HG02642 (cell line): Measurements from ENCODE around the gene SLAMF8.

Experiments
- ATAC-seq: cut with Tn5 transposase; IDR thresholded peaks from one replicate; pipeline ENCODE4 v1.9.1; 2021; ENCODE audit warnings: mild to moderate bottlenecking; ENCODE audit not compliant: unreplicated experiment, poor library complexity

SLAMF8 gene

DNA sequence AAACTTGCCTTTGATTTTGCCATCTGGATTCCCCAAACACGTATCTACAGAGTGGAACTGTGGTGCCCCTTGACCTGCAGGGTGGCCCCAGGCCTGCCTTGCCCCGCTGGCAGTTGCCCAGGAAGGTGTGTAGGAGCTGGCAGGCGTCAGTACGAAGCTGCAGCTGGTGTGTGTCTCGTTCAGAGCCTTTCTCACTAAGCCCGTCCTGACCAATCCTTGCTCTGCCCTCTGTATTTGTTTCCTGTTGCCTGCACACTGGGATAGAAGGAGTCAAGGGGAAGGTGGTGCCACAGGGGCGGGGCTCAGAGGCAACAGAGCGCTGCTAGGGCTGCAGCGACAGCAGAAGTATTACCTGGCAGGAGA lies 41.0 kb downstream of the SLAMF8 start:
- no peak for ATAC-seq

DNA sequence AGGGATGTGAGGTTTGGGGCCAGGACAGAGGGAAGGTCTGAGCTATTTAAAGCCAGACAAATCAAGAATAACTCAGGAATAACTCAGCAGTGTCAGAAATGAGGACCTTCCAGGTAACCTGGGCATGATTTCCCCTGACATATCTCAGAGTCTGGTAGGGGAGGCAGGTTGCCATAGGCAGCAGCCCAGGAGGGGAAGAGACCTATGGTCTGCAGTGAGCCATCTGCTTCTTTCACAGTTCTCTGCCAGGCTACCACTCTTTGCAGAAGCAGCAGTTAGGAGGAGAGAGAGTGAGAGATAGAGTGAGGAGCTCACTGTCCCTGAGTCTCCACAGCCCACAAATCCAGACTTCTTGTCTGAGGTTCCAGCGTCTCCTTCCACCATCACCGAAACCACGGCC lies 42.1 kb downstream of the SLAMF8 start:
- no peak for ATAC-seq

DNA sequence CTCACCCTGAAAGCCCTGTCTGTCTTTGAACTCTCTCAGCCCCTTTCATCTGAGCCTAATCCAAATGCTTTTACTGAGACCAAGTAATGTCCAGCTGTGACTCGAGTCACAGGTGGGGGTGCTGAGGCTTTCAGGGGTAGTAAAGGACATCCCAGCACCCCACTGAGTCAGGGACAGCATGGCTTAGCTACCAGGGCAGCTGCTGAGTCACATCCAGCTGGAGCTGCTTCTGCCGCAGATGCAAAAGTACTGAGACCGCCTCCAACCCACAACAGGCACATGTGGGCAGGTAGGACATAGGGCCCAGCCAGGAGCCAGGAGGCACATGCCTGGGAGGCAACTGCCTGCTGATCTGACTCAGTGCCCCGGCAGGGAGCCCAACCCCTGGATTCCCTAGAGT lies 42.5 kb downstream of the SLAMF8 start:
- ATAC-seq: no peak

DNA sequence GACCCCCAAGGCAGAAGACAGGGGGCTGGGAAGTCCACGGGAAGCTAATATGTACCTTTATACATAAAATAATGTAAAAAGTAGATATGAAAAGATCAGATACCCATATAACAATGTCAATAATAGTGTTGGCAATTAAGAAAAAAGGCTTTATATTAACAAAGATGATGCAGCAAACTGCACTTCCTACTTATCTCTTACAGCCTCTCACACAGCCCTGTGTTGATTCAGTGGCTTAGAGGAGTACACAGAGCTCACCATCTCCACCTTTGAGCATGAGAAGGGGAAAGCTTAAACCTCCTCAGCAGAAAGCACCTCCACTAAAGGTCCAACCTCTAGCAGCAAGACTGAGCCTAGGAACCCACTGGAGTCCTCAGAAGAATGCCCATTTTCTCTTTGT lies 42.9 kb downstream of the SLAMF8 start:
- no peak for ATAC-seq

DNA sequence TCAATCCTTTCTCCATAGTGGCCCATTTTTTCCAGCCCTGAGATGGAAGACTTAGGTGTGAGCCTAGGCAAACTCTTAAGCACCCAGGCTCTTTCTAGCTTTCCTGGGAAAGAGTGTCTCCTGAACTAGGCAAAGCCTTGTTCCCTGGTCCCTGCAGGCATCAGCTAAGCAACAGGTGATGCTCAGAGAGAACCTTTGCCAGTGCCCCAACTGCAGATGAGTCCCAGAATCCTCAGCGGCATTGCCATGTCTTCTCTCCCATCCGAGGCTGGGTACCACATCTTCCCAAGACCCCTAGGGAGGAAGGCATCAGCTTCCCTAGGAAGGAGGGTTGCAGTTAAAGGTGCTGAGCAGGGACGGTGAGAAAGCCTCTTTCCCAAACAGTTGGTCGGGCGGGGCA lies 44.0 kb downstream of the SLAMF8 start:
- no peak for ATAC-seq

DNA sequence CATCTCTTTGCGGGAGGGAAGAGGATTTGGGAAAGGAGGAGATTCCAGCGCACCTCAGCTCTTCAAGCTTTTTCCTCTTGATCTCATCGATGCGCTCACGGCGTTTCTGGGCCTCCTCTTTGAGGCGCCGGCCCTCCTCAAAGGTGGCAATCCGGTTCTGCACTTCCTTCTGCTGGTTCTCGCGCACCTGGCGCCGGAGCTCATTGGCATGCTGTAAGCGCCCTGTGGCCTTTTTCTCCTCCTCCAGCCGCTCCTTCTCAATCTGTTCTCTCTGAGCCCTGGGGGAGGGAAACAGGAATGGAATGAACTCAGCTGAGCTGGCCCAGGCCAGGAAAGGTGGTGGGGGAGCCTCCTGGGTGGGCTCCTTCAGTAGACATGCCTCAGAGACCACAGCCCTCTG lies 46.2 kb downstream of the SLAMF8 start:
- no peak for ATAC-seq

DNA sequence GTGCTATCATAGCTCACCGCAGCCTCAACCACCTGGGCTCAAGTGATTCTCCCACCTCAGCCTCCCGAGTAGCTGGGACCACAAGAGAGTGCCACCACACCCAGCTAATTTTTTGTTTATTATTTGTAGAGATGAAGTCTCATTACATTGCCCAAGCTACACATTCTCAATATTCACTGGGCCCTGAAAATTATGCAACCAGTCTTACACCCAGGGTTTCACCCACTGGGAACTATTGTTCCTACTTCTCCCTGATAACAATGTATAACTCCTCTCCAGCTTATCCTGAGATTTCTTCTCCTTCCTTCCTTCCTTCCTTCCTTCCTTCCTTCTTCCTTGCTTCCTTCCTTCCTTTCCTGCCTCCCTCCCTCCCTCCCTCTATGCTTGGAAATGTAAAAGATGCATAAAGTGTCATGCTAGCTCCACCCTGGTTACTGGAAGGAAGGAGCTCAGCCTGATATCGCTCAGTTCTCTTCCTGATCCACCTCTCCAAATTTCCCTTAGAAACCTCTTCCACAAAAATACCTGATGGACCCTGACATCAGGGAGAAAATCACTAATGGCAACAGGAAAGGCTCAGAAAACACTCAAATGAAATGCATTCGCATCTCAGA lies 47.0 kb downstream of the SLAMF8 start:
- ATAC-seq: no peak

DNA sequence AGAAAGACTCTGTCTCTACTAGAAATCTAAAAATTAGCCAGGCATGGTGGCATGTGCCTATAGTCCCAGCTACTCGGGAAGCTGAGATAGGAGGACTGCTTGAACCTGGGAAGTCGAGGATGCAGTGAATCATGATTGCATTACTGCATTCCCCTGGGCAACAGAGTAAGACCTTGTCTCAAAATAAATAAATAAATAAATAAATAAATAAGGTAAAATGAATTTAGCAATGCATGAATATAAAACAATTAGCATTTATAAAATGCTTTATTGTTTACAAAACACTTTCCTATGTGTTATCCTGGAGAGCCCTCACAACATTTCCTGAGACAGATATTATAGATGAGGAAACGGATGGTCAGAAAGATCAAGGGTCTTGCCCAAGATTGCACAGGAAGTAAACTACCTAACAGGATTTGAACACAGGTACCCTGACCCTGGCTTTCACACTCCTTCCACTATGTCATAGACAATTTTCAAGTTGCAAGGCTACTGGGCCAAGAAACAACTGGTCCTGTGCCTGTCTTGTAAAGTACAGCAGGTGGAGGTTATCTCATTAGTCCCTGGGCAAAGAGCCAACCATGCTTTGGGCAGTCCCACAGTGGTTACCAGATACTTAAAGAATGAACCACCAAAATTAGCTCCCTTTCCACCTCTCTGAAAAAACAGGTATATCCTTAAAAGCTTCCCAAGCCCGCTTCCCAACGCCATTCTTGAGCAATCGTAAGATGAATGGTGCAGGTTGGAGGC lies 51.2 kb downstream of the SLAMF8 start:
- no peak for ATAC-seq

DNA sequence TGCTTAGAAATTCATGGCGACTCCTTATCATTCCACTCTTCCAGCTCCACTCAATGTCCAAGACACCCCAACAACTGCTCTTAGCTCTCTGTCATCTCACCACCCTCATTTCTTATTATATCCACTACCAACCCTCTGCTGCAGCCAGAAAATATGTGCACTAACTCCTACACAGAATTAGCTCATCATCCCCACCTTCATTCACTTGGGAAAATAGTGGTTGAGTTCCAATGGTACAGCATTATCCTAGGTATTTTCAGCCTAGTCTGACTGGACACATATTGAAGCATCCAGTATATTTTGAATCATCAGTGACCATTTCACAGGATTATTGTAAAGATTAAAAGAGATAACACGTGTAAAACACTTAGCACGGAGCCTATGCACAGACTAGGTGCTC lies 52.5 kb downstream of the SLAMF8 start:
- no peak for ATAC-seq

DNA sequence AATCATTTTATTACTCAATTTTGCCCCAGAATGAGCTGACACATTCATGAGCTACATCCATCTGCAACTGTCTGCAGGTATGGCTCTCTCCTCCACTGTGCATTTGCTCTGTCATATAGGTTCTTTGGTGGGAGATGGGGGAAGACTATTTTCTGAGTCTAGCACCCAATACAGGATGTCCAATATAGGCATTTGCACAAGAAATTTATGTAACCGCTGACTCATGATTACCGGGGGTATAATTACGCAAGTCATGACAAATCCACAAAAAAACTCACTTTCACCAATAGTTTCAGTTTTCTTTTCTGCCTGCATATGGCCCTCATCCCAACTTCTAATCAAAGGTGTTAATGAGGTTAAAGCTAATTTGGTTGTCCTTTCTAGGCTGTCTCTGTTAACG lies 53.3 kb downstream of the SLAMF8 start:
- no peak for ATAC-seq

DNA sequence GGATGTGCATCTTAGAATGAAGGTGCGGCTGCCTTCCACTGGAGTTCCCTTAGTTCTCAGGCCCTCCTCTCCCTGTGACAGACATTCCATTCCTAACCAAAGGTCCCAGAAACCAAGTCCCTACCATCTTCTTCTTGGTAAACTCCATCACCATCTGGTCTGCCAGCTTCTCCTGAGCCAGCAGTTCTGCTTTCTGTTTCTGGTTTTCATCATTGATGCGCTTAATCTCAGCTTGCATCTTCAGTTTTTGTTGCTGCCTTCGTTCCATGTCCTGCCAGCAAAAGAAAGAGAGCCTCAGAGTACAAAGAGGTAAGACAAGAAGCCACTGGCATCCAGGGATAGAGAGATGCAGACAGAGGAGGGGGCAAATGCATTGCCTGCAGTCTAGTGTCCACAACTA lies 53.8 kb downstream of the SLAMF8 start:
- no peak for ATAC-seq

DNA sequence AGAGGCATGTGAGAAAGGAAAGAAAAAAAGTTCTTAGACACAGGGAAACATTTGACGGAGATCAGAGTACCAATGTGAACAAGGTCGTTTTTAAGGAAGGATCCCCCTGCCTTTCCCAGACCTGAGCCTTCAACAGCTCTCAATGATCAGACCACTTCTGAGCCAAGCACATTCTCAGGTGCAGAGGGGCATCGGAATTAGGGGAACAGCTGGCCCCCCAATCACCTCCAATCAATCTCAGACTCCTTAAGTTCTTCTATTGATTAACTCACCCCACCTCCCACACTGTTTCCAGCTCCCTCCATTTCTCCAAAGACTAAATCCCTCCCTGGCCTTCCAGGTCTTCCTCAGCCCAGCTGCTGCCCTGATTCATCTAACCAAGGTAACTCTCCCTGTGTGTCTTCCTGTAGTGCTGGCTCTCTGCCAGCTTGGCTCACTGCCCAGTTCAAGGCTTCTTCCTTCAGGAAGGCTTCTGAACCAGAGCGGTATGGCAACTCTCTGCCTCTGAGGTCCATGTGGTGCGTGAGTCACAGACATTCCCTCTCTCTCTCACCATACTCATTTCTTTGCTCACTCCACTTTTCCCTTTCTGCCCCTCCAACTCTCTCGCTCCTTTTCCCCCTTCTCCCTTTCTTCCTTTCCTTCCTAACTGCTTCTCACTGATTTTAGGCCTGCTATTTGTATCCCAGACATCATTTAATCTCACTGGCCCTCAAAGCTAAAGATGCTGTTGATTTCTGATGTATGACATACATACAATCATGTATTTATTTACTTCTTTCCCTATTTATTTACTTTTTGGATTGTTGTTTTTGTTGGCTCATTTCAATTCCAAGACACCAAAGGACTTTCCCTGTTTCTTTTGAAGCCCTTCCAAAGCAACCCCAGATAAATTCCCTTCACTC lies 55.2 kb downstream of the SLAMF8 start:
- no peak for ATAC-seq

DNA sequence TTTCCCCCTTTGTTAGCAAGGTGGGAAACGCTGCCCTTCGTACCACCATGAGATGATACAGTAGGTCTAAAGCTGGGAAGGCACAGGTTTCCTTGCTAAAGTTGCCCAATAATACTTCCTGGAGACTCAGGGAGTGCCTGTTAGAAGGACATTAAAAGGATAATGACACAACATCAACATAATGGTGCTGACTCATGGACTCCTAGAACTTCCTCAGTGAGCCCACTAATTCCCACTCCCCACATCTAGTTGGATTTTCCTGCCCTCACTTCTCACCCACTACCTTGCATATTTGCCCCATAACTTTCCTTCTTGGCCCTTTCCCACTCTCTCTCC lies 55.8 kb downstream of the SLAMF8 start:
- ATAC-seq: no peak

DNA sequence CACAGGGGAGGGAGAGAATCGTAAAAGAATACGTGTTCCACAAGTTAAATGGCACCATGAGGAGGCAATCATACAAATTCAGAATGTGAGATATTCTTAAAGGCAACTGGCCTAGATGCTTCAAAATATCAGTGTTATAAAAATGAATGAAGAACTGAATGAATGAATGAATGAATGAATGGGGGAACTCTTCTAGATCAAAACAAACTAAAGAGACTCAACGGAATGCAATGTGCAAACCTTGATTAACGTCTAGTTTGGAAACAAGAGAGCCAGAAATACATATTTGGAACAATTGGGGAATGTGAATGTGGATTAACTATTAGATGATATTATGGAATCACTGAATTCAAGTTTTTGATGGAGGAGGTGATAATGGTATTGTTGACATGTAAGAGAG lies 56.5 kb downstream of the SLAMF8 start:
- no peak for ATAC-seq

DNA sequence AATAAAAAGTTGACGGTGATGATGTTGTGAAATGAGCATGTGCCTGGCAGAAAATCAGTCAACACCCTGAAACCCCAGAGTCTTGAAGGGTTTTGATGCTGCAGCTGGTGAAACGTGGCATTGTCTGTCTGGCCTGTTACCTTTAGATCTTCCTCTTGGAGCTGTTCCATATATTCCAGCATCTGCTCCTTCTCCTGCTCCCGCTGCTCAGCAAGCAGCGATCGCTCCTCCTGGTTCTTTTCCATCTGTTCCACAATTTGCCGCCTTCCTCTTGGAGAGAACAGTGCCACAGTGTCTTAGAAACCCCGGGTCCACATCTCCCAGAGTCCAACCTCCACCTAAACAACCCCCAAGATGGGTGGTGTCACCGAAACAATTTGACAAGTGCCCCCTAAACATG lies 57.6 kb downstream of the SLAMF8 start:
- ATAC-seq: no peak
